ENCODE data around the gene ATP10D.
A peak's percentile ranks its signal among the peaks of the same experiment; 100 is the strongest.

ATP10D gene

GRCh38 chr4:47485047-47485692, at the start of gene ATP10D:
Gene ATP10D (plus strand): TSS chr4:47485275. CDS start chr4:47512541, 27,266 bp downstream.
- H3K36me3 ChIP-seq (ENCODE audit: insufficient read depth, low read length): no peaks in the 10 kb centered on the region
- peak within 1 kb of the TSS; percentile 99 for H3K9ac ChIP-seq (ENCODE audit: low read depth, low read length)
- H3K4me1 ChIP-seq (ENCODE audit: insufficient read depth, low read length): no peaks in the 10 kb centered on the region
- H3K9me3 ChIP-seq (ENCODE audit: control insufficient read depth, insufficient read depth, low read length): peaks cover 3% of the 10 kb centered on the region

GRCh38 chr4:47442980-47443379, 42.1 kb upstream of the ATP10D start:
- Histone ChIP-seq H3K36me3 (ENCODE audit: insufficient read depth, low read length) (no peaks in the 10 kb centered on the region), H3K4me1 (ENCODE audit: insufficient read depth, low read length) (no peaks in the 10 kb centered on the region), H3K9me3 (ENCODE audit: control insufficient read depth, insufficient read depth, low read length) (no peaks in the 10 kb centered on the region), H3K9ac (ENCODE audit: low read depth, low read length) (no peak overlapping the region)

- no peaks in the 10 kb centered on the region for H3K4me1 ChIP-seq (ENCODE audit: insufficient read depth, low read length)
- H3K9me3 ChIP-seq (ENCODE audit: control insufficient read depth, insufficient read depth, low read length): no peaks in the 10 kb centered on the region
- no peaks in the 10 kb centered on the region for H3K36me3 ChIP-seq (ENCODE audit: insufficient read depth, low read length)
- H3K9ac ChIP-seq (ENCODE audit: low read depth, low read length): no peak overlapping the region
These were observed 41.0 kb upstream of the ATP10D start for GRCh38 chr4:47444031-47444430.

GRCh38 chr4:47451657-47452056, 33.4 kb upstream of the ATP10D start:
- Histone ChIP-seq H3K9me3 (ENCODE audit: control insufficient read depth, insufficient read depth, low read length) (no peaks in the 10 kb centered on the region), H3K36me3 (ENCODE audit: insufficient read depth, low read length) (no peaks in the 10 kb centered on the region), H3K4me1 (ENCODE audit: insufficient read depth, low read length) (no peaks in the 10 kb centered on the region), H3K9ac (ENCODE audit: low read depth, low read length) (no peak overlapping the region)

GRCh38 chr4:47462799-47463234, 22.3 kb upstream of the ATP10D start:
- peak overlapping the region; percentile 63 for H3K9ac ChIP-seq (ENCODE audit: low read depth, low read length)

GRCh38 chr4:47463235-47463956, 21.7 kb upstream of the ATP10D start, which contains the start of gene COMMD8:
Gene COMMD8 (minus strand): TSS chr4:47463702. CDS start chr4:47463651, 51 bp downstream.
- H3K4me1 ChIP-seq (ENCODE audit: insufficient read depth, low read length): no peaks in the 10 kb centered on the region
- H3K36me3 ChIP-seq (ENCODE audit: insufficient read depth, low read length): no peaks in the 10 kb centered on the region
- H3K9me3 ChIP-seq (ENCODE audit: control insufficient read depth, insufficient read depth, low read length): no peaks in the 10 kb centered on the region
- H3K9ac ChIP-seq (ENCODE audit: low read depth, low read length): peak within 1 kb of the TSS; percentile 63

More at GRCh38 chr4:47462799-47463234, 22.3 kb upstream of the ATP10D start:
- no peaks in the 10 kb centered on the region for H3K4me1 ChIP-seq (ENCODE audit: insufficient read depth, low read length)
- no peaks in the 10 kb centered on the region for H3K36me3 ChIP-seq (ENCODE audit: insufficient read depth, low read length)
- no peaks in the 10 kb centered on the region for H3K9me3 ChIP-seq (ENCODE audit: control insufficient read depth, insufficient read depth, low read length)

GRCh38 chr4:47465004-47465403, 20.1 kb upstream of the ATP10D start:
- Histone ChIP-seq H3K36me3 (ENCODE audit: insufficient read depth, low read length) (no peaks in the 10 kb centered on the region), H3K9me3 (ENCODE audit: control insufficient read depth, insufficient read depth, low read length) (no peaks in the 10 kb centered on the region), H3K4me1 (ENCODE audit: insufficient read depth, low read length) (no peaks in the 10 kb centered on the region), H3K9ac (ENCODE audit: low read depth, low read length) (no peak overlapping the region)

- Histone ChIP-seq H3K9me3 (ENCODE audit: control insufficient read depth, insufficient read depth, low read length) (no peaks in the 10 kb centered on the region), H3K9ac (ENCODE audit: low read depth, low read length) (no peak overlapping the region), H3K4me1 (ENCODE audit: insufficient read depth, low read length) (no peaks in the 10 kb centered on the region), H3K36me3 (ENCODE audit: insufficient read depth, low read length) (no peaks in the 10 kb centered on the region)
These were observed 18.9 kb upstream of the ATP10D start for GRCh38 chr4:47466056-47466785.

GRCh38 chr4:47468706-47469365, 16.2 kb upstream of the ATP10D start:
- H3K36me3 ChIP-seq (ENCODE audit: insufficient read depth, low read length): no peaks in the 10 kb centered on the region
- H3K9ac ChIP-seq (ENCODE audit: low read depth, low read length): no peak overlapping the region
- H3K9me3 ChIP-seq (ENCODE audit: control insufficient read depth, insufficient read depth, low read length): no peaks in the 10 kb centered on the region
- no peaks in the 10 kb centered on the region for H3K4me1 ChIP-seq (ENCODE audit: insufficient read depth, low read length)

- H3K9ac ChIP-seq (ENCODE audit: low read depth, low read length): no peak overlapping the region
- no peaks in the 10 kb centered on the region for H3K36me3 ChIP-seq (ENCODE audit: insufficient read depth, low read length)
- H3K9me3 ChIP-seq (ENCODE audit: control insufficient read depth, insufficient read depth, low read length): no peaks in the 10 kb centered on the region
- H3K4me1 ChIP-seq (ENCODE audit: insufficient read depth, low read length): no peaks in the 10 kb centered on the region
These were observed 15.1 kb upstream of the ATP10D start for GRCh38 chr4:47469951-47470350.

GRCh38 chr4:47471064-47471463, 14.0 kb upstream of the ATP10D start:
- H3K9me3 ChIP-seq (ENCODE audit: control insufficient read depth, insufficient read depth, low read length): no peaks in the 10 kb centered on the region
- no peaks in the 10 kb centered on the region for H3K4me1 ChIP-seq (ENCODE audit: insufficient read depth, low read length)
- no peaks in the 10 kb centered on the region for H3K36me3 ChIP-seq (ENCODE audit: insufficient read depth, low read length)
- no peak overlapping the region for H3K9ac ChIP-seq (ENCODE audit: low read depth, low read length)

GRCh38 chr4:47471591-47471990, 13.5 kb upstream of the ATP10D start:
- H3K9me3 ChIP-seq (ENCODE audit: control insufficient read depth, insufficient read depth, low read length): no peaks in the 10 kb centered on the region
- H3K9ac ChIP-seq (ENCODE audit: low read depth, low read length): no peak overlapping the region
- H3K4me1 ChIP-seq (ENCODE audit: insufficient read depth, low read length): no peaks in the 10 kb centered on the region
- H3K36me3 ChIP-seq (ENCODE audit: insufficient read depth, low read length): no peaks in the 10 kb centered on the region

- H3K4me1 ChIP-seq (ENCODE audit: insufficient read depth, low read length): no peaks in the 10 kb centered on the region
- no peaks in the 10 kb centered on the region for H3K36me3 ChIP-seq (ENCODE audit: insufficient read depth, low read length)
- H3K9me3 ChIP-seq (ENCODE audit: control insufficient read depth, insufficient read depth, low read length): no peaks in the 10 kb centered on the region
- H3K9ac ChIP-seq (ENCODE audit: low read depth, low read length): no peak overlapping the region
These were observed 11.8 kb upstream of the ATP10D start for GRCh38 chr4:47473141-47473750.

- no peaks in the 10 kb centered on the region for H3K9me3 ChIP-seq (ENCODE audit: control insufficient read depth, insufficient read depth, low read length)
- H3K4me1 ChIP-seq (ENCODE audit: insufficient read depth, low read length): no peaks in the 10 kb centered on the region
- no peak overlapping the region for H3K9ac ChIP-seq (ENCODE audit: low read depth, low read length)
- no peaks in the 10 kb centered on the region for H3K36me3 ChIP-seq (ENCODE audit: insufficient read depth, low read length)
These were observed 10.3 kb upstream of the ATP10D start for GRCh38 chr4:47474799-47475198.

Measured in ES-I3 (cell line).